BLaER1 (cell line): ENCODE data around the gene SYTL3.
A peak's percentile ranks its signal among the peaks of the same experiment; 100 is the strongest.

Source experiments
- H3K27ac ChIP-seq: shearing (Covaris generic); formaldehyde crosslinking; 2 replicates; pipeline ENCODE4 v1.8.1; 2022
- H3K27me3 ChIP-seq: shearing (Covaris generic); formaldehyde crosslinking; 2 replicates; pipeline ENCODE4 v1.8.1; 2022
- H3K36me3 ChIP-seq: shearing (Covaris generic); formaldehyde crosslinking; 2 replicates; pipeline ENCODE4 v1.8.1; 2022
- H3K4me1 ChIP-seq: shearing (Covaris generic); formaldehyde crosslinking; 2 replicates; pipeline ENCODE4 v1.8.1; 2022
- H3K4me2 ChIP-seq: shearing (Covaris generic); formaldehyde crosslinking; 2 replicates; pipeline ENCODE4 v1.8.1; 2022
- H3K4me3 ChIP-seq: shearing (Covaris generic); formaldehyde crosslinking; 2 replicates; pipeline ENCODE4 v1.8.1; 2022
- H3K9ac ChIP-seq: shearing (Covaris generic); formaldehyde crosslinking; 2 replicates; pipeline ENCODE4 v1.8.1; 2022
- H3K9me3 ChIP-seq: shearing (Covaris generic); formaldehyde crosslinking; 2 replicates; pipeline ENCODE4 v1.8.1; 2022
- H4K20me1 ChIP-seq: shearing (Covaris generic); formaldehyde crosslinking; 2 replicates; pipeline ENCODE4 v1.8.1; 2022
- Cebpa-rat ChIP-seq: shearing (Covaris generic); IDR thresholded peaks from 2 replicates; pipeline ENCODE4 v1.8.1; 2022

The SYTL3 gene

GRCh38 chr6:158621694-158622544, 27.9 kb upstream of the SYTL3 start:
- Histone ChIP-seq H3K36me3 (peaks cover 56% of the 10 kb centered on the region), H4K20me1 (peaks cover 52% of the 10 kb centered on the region)

GRCh38 chr6:158622545-158623190, 27.2 kb upstream of the SYTL3 start:
- H3K36me3 ChIP-seq = peaks cover 64% of the 10 kb centered on the region
- H3K4me3 ChIP-seq = no peak overlapping the region
- peaks cover 57% of the 10 kb centered on the region for H4K20me1 ChIP-seq
- H3K4me1 ChIP-seq = peaks cover 36% of the 10 kb centered on the region
- H3K9ac ChIP-seq = no peak overlapping the region
- no peak for TF ChIP-seq Cebpa-rat
- H3K9me3 ChIP-seq = no peaks in the 10 kb centered on the region
- no peaks in the 10 kb centered on the region for H3K27me3 ChIP-seq
- H3K4me2 ChIP-seq = peak overlapping the region; percentile 20
- H3K27ac ChIP-seq = no peak overlapping the region

More at GRCh38 chr6:158621694-158622544, 27.9 kb upstream of the SYTL3 start:
- Histone ChIP-seq H3K27ac (no peak overlapping the region), H3K9me3 (no peaks in the 10 kb centered on the region), H3K4me3 (no peak overlapping the region), H3K9ac (no peak overlapping the region), H3K4me2 (peak overlapping the region; percentile 20), H3K4me1 (peaks cover 36% of the 10 kb centered on the region), H3K27me3 (no peaks in the 10 kb centered on the region)
- TF ChIP-seq Cebpa-rat = no peak

- Histone ChIP-seq H3K4me2 (peak overlapping the region; percentile 77), H3K27me3 (no peaks in the 10 kb centered on the region), H3K36me3 (peaks cover 76% of the 10 kb centered on the region), H4K20me1 (peaks cover 80% of the 10 kb centered on the region), H3K9me3 (no peaks in the 10 kb centered on the region), H3K4me3 (no peak overlapping the region), H3K27ac (peak overlapping the region; percentile 19; the same call in 1 of the 2 replicates), H3K4me1 (peaks cover 36% of the 10 kb centered on the region), H3K9ac (0 out of 2 replicates have a peak overlapping the region, but pooled peaks have one; percentile 23)
- no peak for TF ChIP-seq Cebpa-rat
Measured at GRCh38 chr6:158624684-158625682, 24.9 kb upstream of the SYTL3 start.

- Histone ChIP-seq H3K4me3 (no peak overlapping the region), H3K27me3 (no peaks in the 10 kb centered on the region), H3K9me3 (no peaks in the 10 kb centered on the region), H4K20me1 (peaks cover 76% of the 10 kb centered on the region), H3K4me2 (no peak overlapping the region), H3K9ac (no peak overlapping the region), H3K4me1 (peaks cover 36% of the 10 kb centered on the region), H3K27ac (no peak overlapping the region), H3K36me3 (peaks cover 76% of the 10 kb centered on the region)
- TF ChIP-seq Cebpa-rat = no peak
Measured at GRCh38 chr6:158625881-158626305, 24.0 kb upstream of the SYTL3 start.

GRCh38 chr6:158626360-158627167, 23.3 kb upstream of the SYTL3 start:
- Histone ChIP-seq H3K4me2 (no peak overlapping the region), H3K36me3 (peaks cover 76% of the 10 kb centered on the region), H3K9me3 (no peaks in the 10 kb centered on the region), H3K27me3 (no peaks in the 10 kb centered on the region), H3K4me3 (no peak overlapping the region), H3K9ac (no peak overlapping the region), H3K27ac (no peak overlapping the region), H3K4me1 (peaks cover 36% of the 10 kb centered on the region), H4K20me1 (peaks cover 70% of the 10 kb centered on the region)
- TF ChIP-seq Cebpa-rat = no peak

- Histone ChIP-seq H3K27me3 (no peaks in the 10 kb centered on the region), H3K4me3 (no peak overlapping the region), H3K9ac (no peak overlapping the region), H3K36me3 (peaks cover 76% of the 10 kb centered on the region), H3K4me2 (no peak overlapping the region), H4K20me1 (peaks cover 63% of the 10 kb centered on the region), H3K27ac (no peak overlapping the region), H3K4me1 (peaks cover 30% of the 10 kb centered on the region), H3K9me3 (no peaks in the 10 kb centered on the region)
- no peak for TF ChIP-seq Cebpa-rat
Measured at GRCh38 chr6:158627168-158627939, 22.5 kb upstream of the SYTL3 start.

GRCh38 chr6:158627940-158628211, 22.0 kb upstream of the SYTL3 start:
- no peak overlapping the region for H3K9ac ChIP-seq
- peaks cover 25% of the 10 kb centered on the region for H3K4me1 ChIP-seq
- H3K9me3 ChIP-seq = no peaks in the 10 kb centered on the region
- no peak overlapping the region for H3K27ac ChIP-seq
- H4K20me1 ChIP-seq = peaks cover 58% of the 10 kb centered on the region
- no peak for TF ChIP-seq Cebpa-rat
- no peak overlapping the region for H3K4me2 ChIP-seq
- H3K36me3 ChIP-seq = peaks cover 76% of the 10 kb centered on the region
- H3K4me3 ChIP-seq = no peak overlapping the region
- H3K27me3 ChIP-seq = no peaks in the 10 kb centered on the region

- Histone ChIP-seq H3K9me3 (no peaks in the 10 kb centered on the region), H3K27me3 (no peaks in the 10 kb centered on the region), H3K27ac (no peak overlapping the region), H3K36me3 (peaks cover 81% of the 10 kb centered on the region), H3K4me3 (no peak overlapping the region), H4K20me1 (peaks cover 57% of the 10 kb centered on the region), H3K4me1 (peaks cover 18% of the 10 kb centered on the region), H3K4me2 (no peak overlapping the region), H3K9ac (no peak overlapping the region)
- TF ChIP-seq Cebpa-rat = no peak
Measured at GRCh38 chr6:158628542-158628941, 21.3 kb upstream of the SYTL3 start.
